D721Med (cell line): ENCODE data around the gene AMER1.

ENCODE experiments used
- DNase-seq: peaks from one replicate; pipeline ENCODE4 v3.0.0; 2011; ENCODE audit warnings: low spot score; ENCODE audit not compliant: insufficient read length
- FAIRE-seq: peaks from 2 replicates; lab custom pipeline; 2011; peaks lifted over from hg19 to GRCh38; lab: Jason Lieb, UNC
- TF ChIP-seq, protein P1 (sequence below): IDR thresholded peaks from 2 replicates; pipeline ENCODE4 v1.5.1; 2012; ENCODE audit warnings: mild to moderate bottlenecking, control low read depth; ENCODE audit not compliant: insufficient read depth; ENCODE audit errors: missing control alignments

Gene AMER1

DNA sequence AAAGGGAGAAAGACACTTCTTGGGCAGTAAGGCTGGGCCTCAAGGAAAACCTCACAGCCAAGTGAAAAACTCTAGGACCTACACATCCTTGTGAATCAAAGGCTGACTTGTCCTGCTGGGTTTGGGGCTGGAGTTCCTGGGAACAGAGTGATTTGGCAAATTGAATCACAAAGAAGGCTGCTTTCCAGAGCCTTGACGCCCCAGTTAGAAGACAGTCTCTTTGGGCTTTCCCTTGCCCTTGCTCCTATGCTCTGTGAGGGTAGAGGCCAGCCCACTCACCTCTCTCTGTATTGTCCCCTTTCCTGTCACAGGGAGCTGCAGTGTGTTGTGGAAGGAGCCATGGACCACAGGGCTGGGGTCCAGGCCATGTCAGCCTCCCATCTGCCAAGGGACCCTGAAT is 9.6 kb downstream of the AMER1 start:
- no peak for FAIRE-seq

DNA sequence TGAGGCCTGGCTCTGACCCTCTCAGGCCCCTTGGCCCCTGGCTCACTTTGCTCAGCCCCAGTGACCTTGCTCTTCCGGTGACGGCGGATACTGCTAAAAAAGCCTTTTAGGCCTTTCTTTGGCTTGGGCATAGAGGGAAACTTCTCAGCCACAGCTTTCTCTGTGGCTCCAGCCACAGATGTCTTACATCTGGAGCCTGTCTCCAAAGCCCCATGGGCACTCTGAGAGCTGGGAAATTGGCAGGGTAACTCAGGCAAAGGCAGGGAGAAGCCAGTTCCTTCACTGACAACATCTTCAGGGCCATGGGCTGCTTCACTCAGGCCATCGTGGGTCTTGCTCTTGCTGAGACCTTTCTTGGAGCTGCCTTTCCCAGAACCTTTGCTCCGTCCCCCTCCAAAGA is 12.8 kb downstream of the AMER1 start:
- FAIRE-seq (no peak), DNase-seq (no peak)
- TF ChIP-seq, protein P1, sequence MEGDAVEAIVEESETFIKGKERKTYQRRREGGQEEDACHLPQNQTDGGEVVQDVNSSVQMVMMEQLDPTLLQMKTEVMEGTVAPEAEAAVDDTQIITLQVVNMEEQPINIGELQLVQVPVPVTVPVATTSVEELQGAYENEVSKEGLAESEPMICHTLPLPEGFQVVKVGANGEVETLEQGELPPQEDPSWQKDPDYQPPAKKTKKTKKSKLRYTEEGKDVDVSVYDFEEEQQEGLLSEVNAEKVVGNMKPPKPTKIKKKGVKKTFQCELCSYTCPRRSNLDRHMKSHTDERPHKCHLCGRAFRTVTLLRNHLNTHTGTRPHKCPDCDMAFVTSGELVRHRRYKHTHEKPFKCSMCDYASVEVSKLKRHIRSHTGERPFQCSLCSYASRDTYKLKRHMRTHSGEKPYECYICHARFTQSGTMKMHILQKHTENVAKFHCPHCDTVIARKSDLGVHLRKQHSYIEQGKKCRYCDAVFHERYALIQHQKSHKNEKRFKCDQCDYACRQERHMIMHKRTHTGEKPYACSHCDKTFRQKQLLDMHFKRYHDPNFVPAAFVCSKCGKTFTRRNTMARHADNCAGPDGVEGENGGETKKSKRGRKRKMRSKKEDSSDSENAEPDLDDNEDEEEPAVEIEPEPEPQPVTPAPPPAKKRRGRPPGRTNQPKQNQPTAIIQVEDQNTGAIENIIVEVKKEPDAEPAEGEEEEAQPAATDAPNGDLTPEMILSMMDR, result no peak

More for the DNA sequence above, 9.6 kb downstream of the AMER1 start:
- TF ChIP-seq, protein P1, result no peak
- DNase-seq, result no peak

DNA sequence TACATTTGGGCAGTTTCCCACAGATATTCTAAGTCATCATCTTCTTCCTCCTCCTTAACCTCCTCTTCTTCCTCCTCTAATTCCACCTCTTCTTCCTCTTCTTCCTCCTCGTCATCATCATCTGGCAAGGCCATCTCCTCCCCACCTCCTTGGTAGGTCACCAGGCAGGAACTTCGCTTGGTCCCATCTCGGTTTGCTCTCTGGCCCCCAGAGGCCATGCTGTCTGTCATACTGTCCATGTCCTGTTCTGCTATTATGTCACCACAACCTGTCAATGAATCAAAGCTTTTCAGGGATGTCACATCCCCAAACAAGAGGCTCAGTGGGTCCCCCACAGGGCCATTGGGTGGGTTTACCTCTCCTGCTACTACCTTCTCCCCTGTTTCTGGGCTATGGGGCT is 13.5 kb downstream of the AMER1 start:
- FAIRE-seq (no peak), DNase-seq (no peak)
- TF ChIP-seq, protein P1, result no peak

DNA sequence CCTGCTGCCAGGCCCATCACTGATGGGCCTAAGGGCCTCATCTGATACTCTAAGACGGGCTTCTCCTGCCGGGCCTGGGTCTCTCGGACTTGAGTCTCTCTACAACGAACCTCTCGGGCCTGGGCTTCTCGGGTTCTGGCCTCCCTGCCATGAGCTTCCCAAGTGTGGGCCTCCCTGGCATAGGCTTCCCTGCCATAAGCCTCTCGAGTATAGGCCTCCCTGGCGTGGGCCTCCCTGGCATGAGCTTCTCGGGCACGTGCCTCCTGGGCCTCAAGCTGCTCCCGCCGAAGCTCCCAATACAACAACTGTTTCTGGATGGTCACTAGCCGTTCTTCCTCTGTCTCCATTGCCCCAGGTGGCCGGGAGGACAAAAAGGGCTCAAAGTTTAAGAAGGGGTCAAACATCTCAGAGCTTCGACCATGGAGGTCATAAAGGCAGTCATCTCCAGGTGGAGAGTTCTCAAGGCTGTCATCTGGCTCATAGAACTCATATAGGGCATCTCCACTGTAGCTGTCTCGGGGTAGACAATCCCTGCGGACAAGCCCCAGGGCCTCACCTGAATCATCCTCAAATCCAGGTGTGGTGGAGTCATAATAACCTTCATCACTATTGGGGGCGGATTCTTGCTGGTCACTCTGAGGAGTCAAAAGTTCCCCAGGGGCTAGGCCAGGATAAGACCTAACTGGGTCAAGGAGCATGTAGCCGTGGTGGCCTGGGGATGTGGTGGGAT is 14.1 kb downstream of the AMER1 start:
- FAIRE-seq (no peak), DNase-seq (no peak)
- TF ChIP-seq, protein P1, result no peak

DNA sequence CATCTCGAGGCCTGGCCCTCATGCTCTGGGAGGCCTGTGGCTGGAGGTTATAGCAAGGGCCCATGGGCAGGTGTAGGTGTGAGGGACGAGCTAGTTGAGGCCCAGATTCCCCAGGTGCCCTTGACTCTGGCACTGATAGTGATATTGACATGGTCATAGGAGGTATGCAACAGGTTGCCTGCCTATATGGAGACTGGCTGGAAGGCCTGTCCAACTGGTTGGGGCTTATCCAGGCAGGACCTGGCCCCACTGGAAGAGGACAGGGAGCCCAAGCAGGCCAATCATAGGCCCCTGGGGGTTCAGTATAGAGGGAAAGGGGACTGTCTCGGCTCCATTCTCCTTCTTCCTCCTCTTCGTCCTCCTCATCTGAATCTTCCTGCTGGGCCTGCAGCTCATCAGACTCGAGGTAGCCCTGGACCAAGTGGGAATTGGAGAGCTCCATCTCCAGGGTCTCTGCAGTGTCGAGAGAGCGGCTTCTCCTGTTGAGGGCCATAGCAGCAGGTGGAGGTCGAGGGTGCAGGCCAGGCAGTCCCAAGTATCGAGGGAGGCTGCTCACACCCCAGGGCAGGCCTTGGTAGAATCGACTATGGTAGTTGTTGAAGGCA is 15.3 kb downstream of the AMER1 start:
- TF ChIP-seq, protein P1, result no peak
- DNase-seq (no peak), FAIRE-seq (no peak)

DNA sequence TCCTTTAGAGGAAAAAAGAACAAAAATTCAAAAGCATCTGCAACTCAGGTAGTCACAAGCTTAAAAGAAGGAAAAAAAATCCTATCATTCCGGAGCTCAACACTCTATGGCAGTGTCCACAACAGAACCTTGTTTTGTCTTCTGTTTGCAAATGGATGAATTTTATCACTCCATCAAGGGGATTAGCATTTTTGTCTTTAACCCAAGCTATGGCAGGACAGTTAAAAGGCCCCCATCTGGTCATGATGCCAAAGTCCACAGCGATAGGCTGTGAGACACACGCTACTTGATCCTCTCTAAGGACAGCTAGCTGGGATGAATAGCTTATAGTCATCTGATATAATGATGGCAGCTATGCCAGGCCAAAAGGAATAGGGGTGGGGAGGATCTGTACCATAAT is 16.6 kb downstream of the AMER1 start:
- TF ChIP-seq, protein P1, result no peak
- DNase-seq, result no peak
- no peak for FAIRE-seq

DNA sequence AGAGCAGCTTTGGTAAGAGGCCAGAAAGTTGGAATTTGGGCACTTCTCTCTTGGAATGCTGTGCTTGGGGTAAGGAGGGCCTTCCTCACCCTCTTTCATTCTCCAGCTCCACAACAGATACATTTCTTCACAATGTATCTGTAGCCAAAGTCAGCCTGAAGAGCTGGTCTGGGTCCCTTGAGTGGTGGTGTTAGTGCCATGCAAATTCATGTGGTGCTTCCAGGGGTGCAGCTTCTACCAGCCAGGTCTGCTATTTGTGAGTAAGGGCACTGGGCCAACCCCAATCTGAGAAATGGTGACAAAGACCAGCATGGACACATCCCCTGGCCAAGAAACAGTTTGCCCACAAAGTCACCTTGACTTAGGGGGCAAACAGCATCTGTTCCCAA is 17.8 kb downstream of the AMER1 start:
- TF ChIP-seq, protein P1, result no peak
- no peak for DNase-seq
- no peak for FAIRE-seq
